Measurements from ENCODE around the gene ZNF771. TPM values are rescaled to one million over a fixed set of nuclear protein-coding genes. Genes with fewer than 3 reads are reported as not detected.

Gene ZNF771
- polyA plus RNA-seq, 2 of the 4 experiments (the other 2 are of a cell fraction) = 5.7 to 7.2 TPM

DNA sequence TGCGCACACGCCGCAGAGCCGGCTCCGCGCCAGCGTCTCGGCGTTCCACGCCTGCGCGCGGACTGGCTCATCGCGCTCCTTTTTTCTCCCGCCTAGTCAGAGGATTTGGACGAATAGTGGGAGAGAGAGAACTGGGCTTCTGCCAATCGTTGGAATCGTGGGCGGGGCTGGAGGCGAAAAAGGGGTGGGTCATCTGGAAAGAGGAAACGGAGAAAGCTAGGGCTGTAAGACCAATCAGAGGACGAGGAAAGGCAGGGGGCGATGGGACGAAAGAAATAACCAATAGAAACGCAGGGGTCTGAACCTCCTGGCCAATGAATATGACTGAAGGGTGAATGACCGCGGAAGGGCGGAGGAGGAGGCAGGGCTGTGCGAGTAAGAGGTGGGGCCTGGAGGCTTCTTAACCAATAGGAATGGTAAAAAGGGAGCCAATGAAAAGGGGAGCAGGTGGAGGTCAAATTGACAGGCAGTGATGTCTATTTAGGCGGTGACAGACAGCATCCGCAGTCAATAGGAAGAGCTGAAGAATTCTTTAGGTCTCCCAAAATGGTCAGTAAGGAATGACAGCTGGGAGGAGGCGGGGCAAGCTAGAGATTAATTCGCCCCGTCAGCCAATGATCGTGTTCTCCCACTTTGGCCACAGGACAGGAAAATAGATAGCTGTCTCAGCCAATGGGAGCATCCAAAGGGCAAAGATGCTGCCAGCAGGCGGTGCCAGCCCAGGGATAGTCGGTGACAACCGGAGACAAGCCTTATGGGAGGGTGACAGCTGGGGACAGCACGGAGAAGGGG, 36.8 kb upstream of the ZNF771 start, which contains the start of gene TBC1D10B (continued):
- no peak for TF ChIP-seq RCOR1 (IDR thresholded peaks at IDR 0.05; ENCODE audit: low read depth, low read length)
- TF ChIP-seq HEYL (CRISPR knock-in tag; IDR thresholded peaks at IDR 0.05) = no peak
- TF ChIP-seq, protein P1, sequence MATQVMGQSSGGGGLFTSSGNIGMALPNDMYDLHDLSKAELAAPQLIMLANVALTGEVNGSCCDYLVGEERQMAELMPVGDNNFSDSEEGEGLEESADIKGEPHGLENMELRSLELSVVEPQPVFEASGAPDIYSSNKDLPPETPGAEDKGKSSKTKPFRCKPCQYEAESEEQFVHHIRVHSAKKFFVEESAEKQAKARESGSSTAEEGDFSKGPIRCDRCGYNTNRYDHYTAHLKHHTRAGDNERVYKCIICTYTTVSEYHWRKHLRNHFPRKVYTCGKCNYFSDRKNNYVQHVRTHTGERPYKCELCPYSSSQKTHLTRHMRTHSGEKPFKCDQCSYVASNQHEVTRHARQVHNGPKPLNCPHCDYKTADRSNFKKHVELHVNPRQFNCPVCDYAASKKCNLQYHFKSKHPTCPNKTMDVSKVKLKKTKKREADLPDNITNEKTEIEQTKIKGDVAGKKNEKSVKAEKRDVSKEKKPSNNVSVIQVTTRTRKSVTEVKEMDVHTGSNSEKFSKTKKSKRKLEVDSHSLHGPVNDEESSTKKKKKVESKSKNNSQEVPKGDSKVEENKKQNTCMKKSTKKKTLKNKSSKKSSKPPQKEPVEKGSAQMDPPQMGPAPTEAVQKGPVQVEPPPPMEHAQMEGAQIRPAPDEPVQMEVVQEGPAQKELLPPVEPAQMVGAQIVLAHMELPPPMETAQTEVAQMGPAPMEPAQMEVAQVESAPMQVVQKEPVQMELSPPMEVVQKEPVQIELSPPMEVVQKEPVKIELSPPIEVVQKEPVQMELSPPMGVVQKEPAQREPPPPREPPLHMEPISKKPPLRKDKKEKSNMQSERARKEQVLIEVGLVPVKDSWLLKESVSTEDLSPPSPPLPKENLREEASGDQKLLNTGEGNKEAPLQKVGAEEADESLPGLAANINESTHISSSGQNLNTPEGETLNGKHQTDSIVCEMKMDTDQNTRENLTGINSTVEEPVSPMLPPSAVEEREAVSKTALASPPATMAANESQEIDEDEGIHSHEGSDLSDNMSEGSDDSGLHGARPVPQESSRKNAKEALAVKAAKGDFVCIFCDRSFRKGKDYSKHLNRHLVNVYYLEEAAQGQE (IDR thresholded peaks at IDR 0.05) = no peak
- no peak for TF ChIP-seq FOXS1 (CRISPR knock-in tag; IDR thresholded peaks at IDR 0.05)
- no peak for TF ChIP-seq ZSCAN20 (CRISPR knock-in tag; IDR thresholded peaks at IDR 0.05)
- no peak for TF ChIP-seq EHF (CRISPR knock-in tag; IDR thresholded peaks at IDR 0.05)
- no peak for TF ChIP-seq TFCP2L1 (CRISPR knock-in tag; IDR thresholded peaks at IDR 0.05)
- no peak for TF ChIP-seq KDM5A (IDR thresholded peaks at IDR 0.05)
- TF ChIP-seq BHLHE40 (IDR thresholded peaks at IDR 0.05; ENCODE audit: low read depth, low read length) = no peak
- no peak for TF ChIP-seq ZNF302 (CRISPR knock-in tag; IDR thresholded peaks at IDR 0.05)
- TF ChIP-seq JUNB (IDR thresholded peaks at IDR 0.05) = no peak
- TF ChIP-seq, protein P2, sequence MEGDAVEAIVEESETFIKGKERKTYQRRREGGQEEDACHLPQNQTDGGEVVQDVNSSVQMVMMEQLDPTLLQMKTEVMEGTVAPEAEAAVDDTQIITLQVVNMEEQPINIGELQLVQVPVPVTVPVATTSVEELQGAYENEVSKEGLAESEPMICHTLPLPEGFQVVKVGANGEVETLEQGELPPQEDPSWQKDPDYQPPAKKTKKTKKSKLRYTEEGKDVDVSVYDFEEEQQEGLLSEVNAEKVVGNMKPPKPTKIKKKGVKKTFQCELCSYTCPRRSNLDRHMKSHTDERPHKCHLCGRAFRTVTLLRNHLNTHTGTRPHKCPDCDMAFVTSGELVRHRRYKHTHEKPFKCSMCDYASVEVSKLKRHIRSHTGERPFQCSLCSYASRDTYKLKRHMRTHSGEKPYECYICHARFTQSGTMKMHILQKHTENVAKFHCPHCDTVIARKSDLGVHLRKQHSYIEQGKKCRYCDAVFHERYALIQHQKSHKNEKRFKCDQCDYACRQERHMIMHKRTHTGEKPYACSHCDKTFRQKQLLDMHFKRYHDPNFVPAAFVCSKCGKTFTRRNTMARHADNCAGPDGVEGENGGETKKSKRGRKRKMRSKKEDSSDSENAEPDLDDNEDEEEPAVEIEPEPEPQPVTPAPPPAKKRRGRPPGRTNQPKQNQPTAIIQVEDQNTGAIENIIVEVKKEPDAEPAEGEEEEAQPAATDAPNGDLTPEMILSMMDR (IDR thresholded peaks at IDR 0.05) = no peak
- no peak for TF ChIP-seq GATA3 (IDR thresholded peaks at IDR 0.05; ENCODE audit: borderline replicate concordance)
- no peak for TF ChIP-seq EHMT2 (IDR thresholded peaks at IDR 0.05; ENCODE audit: low read depth)
- no peak for TF ChIP-seq CBX2 (IDR thresholded peaks at IDR 0.05; ENCODE audit: borderline replicate concordance, low read depth)
- TF ChIP-seq TP53 (CRISPR knock-in tag; IDR thresholded peaks at IDR 0.05) = no peak
- no peak for TF ChIP-seq HDAC2 (IDR thresholded peaks at IDR 0.05)
- TF ChIP-seq, protein P3, sequence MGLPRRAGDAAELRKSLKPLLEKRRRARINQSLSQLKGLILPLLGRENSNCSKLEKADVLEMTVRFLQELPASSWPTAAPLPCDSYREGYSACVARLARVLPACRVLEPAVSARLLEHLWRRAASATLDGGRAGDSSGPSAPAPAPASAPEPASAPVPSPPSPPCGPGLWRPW (IDR thresholded peaks at IDR 0.05) = no peak
- TF ChIP-seq HOXA7 (CRISPR knock-in tag; IDR thresholded peaks at IDR 0.05) = no peak
- no peak for TF ChIP-seq FOSB (CRISPR knock-in tag; IDR thresholded peaks at IDR 0.05)
- TF ChIP-seq, protein P4, sequence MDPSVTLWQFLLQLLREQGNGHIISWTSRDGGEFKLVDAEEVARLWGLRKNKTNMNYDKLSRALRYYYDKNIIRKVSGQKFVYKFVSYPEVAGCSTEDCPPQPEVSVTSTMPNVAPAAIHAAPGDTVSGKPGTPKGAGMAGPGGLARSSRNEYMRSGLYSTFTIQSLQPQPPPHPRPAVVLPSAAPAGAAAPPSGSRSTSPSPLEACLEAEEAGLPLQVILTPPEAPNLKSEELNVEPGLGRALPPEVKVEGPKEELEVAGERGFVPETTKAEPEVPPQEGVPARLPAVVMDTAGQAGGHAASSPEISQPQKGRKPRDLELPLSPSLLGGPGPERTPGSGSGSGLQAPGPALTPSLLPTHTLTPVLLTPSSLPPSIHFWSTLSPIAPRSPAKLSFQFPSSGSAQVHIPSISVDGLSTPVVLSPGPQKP (IDR thresholded peaks at IDR 0.05; ENCODE audit: low read depth, low read length) = no peak
